ENCODE measurements around the gene SLC16A4. TPM values are rescaled to one million over a fixed set of nuclear protein-coding genes. Genes with fewer than 3 reads are reported as not detected.

The SLC16A4 gene
- total RNA-seq, 1 donor from 2014 or later: 14.8 TPM

GRCh38 chr1:110380672-110381283 is 10.0 kb downstream of the SLC16A4 start:
- Histone ChIP-seq H2AFZ (ENCODE audit: low read depth, low read length) (no peak overlapping the region), H3K79me2 (ENCODE audit: insufficient read depth, low read length) (no peaks in the 10 kb centered on the region), H3K9me3 (ENCODE audit: insufficient read depth, low read depth, low read length) (no peaks in the 10 kb centered on the region), H3K4me3 (ENCODE audit: insufficient read depth, low read depth, low read length) (no peak overlapping the region), H3K36me3 (ENCODE audit: insufficient read depth, low read length) (peaks cover 20% of the 10 kb centered on the region), H3K4me1 (ENCODE audit: insufficient read depth, low read length) (no peaks in the 10 kb centered on the region), H3K4me2 (ENCODE audit: low read length) (no peak overlapping the region), H3K27me3 (ENCODE audit: insufficient read depth, low read length) (no peaks in the 10 kb centered on the region), H3K27ac (ENCODE audit: low read depth, low read length) (no peak overlapping the region), H3K9ac (ENCODE audit: low read length) (no peak overlapping the region), H4K20me1 (ENCODE audit: insufficient read depth, low read length) (no peaks in the 10 kb centered on the region)
- H3K9me3 Mint-ChIP-seq (ENCODE audit: unreplicated experiment): no peaks in the 10 kb centered on the region
- FAIRE-seq: no peak
- H3K36me3 Mint-ChIP-seq (ENCODE audit: low read depth, unreplicated experiment): peaks cover 9% of the 10 kb centered on the region
- no peak for DNase-seq (ENCODE audit: low read depth)
- H3K27ac Mint-ChIP-seq (ENCODE audit: unreplicated experiment): no peak overlapping the region
- TF ChIP-seq EZH2 (IDR thresholded peaks at IDR 0.05; ENCODE audit: insufficient read depth, low read length) (no peak), CTCF (IDR thresholded peaks at IDR 0.05; ENCODE audit: insufficient read depth, low read depth, low read length) (no peak)
- peaks cover 5% of the 10 kb centered on the region for H3K4me1 Mint-ChIP-seq (ENCODE audit: low read depth, unreplicated experiment)
- H3K4me3 Mint-ChIP-seq (ENCODE audit: unreplicated experiment): no peak overlapping the region
- no peaks in the 10 kb centered on the region for H3K27me3 Mint-ChIP-seq (ENCODE audit: low read depth, unreplicated experiment)

GRCh38 chr1:110375490-110375889 is 15.3 kb downstream of the SLC16A4 start:
- no peaks in the 10 kb centered on the region for H3K27me3 ChIP-seq (ENCODE audit: insufficient read depth, low read length)
- H3K4me1 ChIP-seq (ENCODE audit: insufficient read depth, low read length): no peaks in the 10 kb centered on the region
- H3K9ac ChIP-seq (ENCODE audit: low read length): no peak overlapping the region
- no peak overlapping the region for H3K4me3 Mint-ChIP-seq (ENCODE audit: unreplicated experiment)
- H3K4me1 Mint-ChIP-seq (ENCODE audit: low read depth, unreplicated experiment): peaks cover 4% of the 10 kb centered on the region
- H3K4me3 ChIP-seq (ENCODE audit: insufficient read depth, low read depth, low read length): no peak overlapping the region
- H3K9me3 Mint-ChIP-seq (ENCODE audit: unreplicated experiment): no peaks in the 10 kb centered on the region
- H4K20me1 ChIP-seq (ENCODE audit: insufficient read depth, low read length): no peaks in the 10 kb centered on the region
- TF ChIP-seq EZH2 (IDR thresholded peaks at IDR 0.05; ENCODE audit: insufficient read depth, low read length) (no peak), CTCF (IDR thresholded peaks at IDR 0.05; ENCODE audit: insufficient read depth, low read depth, low read length) (no peak)
- no peak overlapping the region for H2AFZ ChIP-seq (ENCODE audit: low read depth, low read length)
- no peaks in the 10 kb centered on the region for H3K27me3 Mint-ChIP-seq (ENCODE audit: low read depth, unreplicated experiment)
- H3K79me2 ChIP-seq (ENCODE audit: insufficient read depth, low read length): peaks cover 6% of the 10 kb centered on the region
- H3K36me3 Mint-ChIP-seq (ENCODE audit: low read depth, unreplicated experiment): peaks cover 6% of the 10 kb centered on the region
- H3K27ac ChIP-seq (ENCODE audit: low read depth, low read length): no peak overlapping the region
- FAIRE-seq: no peak
- H3K4me2 ChIP-seq (ENCODE audit: low read length): no peak overlapping the region
- no peak for DNase-seq (ENCODE audit: low read depth)
- peaks cover 28% of the 10 kb centered on the region for H3K36me3 ChIP-seq (ENCODE audit: insufficient read depth, low read length)
- H3K9me3 ChIP-seq (ENCODE audit: insufficient read depth, low read depth, low read length): no peaks in the 10 kb centered on the region
- no peak overlapping the region for H3K27ac Mint-ChIP-seq (ENCODE audit: unreplicated experiment)

- Histone ChIP-seq H3K36me3 (ENCODE audit: insufficient read depth, low read length) (peaks cover 10% of the 10 kb centered on the region), H3K4me3 (ENCODE audit: insufficient read depth, low read depth, low read length) (no peak overlapping the region), H3K27me3 (ENCODE audit: insufficient read depth, low read length) (no peaks in the 10 kb centered on the region), H3K9me3 (ENCODE audit: insufficient read depth, low read depth, low read length) (no peaks in the 10 kb centered on the region), H3K27ac (ENCODE audit: low read depth, low read length) (peak overlapping the region; percentile 28), H3K9ac (ENCODE audit: low read length) (no peak overlapping the region), H3K4me1 (ENCODE audit: insufficient read depth, low read length) (no peaks in the 10 kb centered on the region), H4K20me1 (ENCODE audit: insufficient read depth, low read length) (peaks cover 6% of the 10 kb centered on the region), H2AFZ (ENCODE audit: low read depth, low read length) (no peak overlapping the region), H3K4me2 (ENCODE audit: low read length) (no peak overlapping the region), H3K79me2 (ENCODE audit: insufficient read depth, low read length) (peaks cover 19% of the 10 kb centered on the region)
- Mint-ChIP-seq H3K27me3 (ENCODE audit: low read depth, unreplicated experiment) (no peaks in the 10 kb centered on the region), H3K4me1 (ENCODE audit: low read depth, unreplicated experiment) (peaks cover 4% of the 10 kb centered on the region), H3K36me3 (ENCODE audit: low read depth, unreplicated experiment) (no peaks in the 10 kb centered on the region), H3K4me3 (ENCODE audit: unreplicated experiment) (no peak overlapping the region), H3K27ac (ENCODE audit: unreplicated experiment) (peak overlapping the region; percentile 54), H3K9me3 (ENCODE audit: unreplicated experiment) (no peaks in the 10 kb centered on the region)
- no peak for TF ChIP-seq CTCF (IDR thresholded peaks at IDR 0.05; ENCODE audit: insufficient read depth, low read depth, low read length)
- TF ChIP-seq EZH2 (IDR thresholded peaks at IDR 0.05; ENCODE audit: insufficient read depth, low read length): no peak
- no peak for FAIRE-seq
- DNase-seq (ENCODE audit: low read depth): peak; percentile 66
These were observed 20.0 kb downstream of the SLC16A4 start for GRCh38 chr1:110370827-110371226.
